ENCODE measurements around the gene ZC3H4.

ZC3H4 gene

GRCh38 chr19:47018923-47019322 is 94.7 kb downstream of the ZC3H4 start:
- DNase-seq = no peak

Measured in cortex of kidney (tissue), 1 donor.